Measurements from ENCODE around the gene AFG1L. TPM values are rescaled to one million over a fixed set of nuclear protein-coding genes. Genes with fewer than 3 reads are reported as not detected.

The AFG1L gene
- total RNA-seq, 1 experiment from 2014 or later = 7.1 TPM

DNA sequence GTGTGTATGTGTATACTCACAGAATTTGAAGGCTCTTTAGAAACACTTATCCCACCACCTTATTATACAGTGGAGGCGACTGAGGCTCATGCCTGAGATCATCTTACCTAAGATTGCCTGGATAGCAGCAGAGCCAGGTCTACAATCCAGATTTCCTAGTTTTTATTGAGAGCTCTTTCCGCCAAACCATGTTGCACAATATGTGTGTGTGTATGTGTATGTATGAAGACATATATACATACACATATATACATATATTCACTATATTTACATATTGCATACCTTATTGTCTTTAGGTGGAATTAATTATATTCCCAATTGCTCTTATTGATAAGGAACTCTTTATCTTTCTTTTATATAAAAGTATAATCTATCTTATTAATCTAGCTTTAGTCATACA, 130.6 kb downstream of the AFG1L start:
- intact Hi-C loops (cut with micrococcal nuclease; ENCODE audit: unreplicated experiment) = no loop called here
- Mint-ChIP-seq H3K9me3 (ENCODE audit: low read depth, unreplicated experiment) (peaks cover 2% of the 10 kb centered on the region), H3K27me3 (ENCODE audit: unreplicated experiment) (no peaks in the 10 kb centered on the region), H3K36me3 (ENCODE audit: insufficient read depth, unreplicated experiment) (no peaks in the 10 kb centered on the region), H3K4me1 (ENCODE audit: low read depth, unreplicated experiment) (no peaks in the 10 kb centered on the region), H3K4me3 (ENCODE audit: low read depth, unreplicated experiment) (no peak overlapping the region), H3K27ac (ENCODE audit: unreplicated experiment) (no peak overlapping the region)
- no TSS peak for BruUV-seq (replicated peaks)
- TF ChIP-seq, protein P1, sequence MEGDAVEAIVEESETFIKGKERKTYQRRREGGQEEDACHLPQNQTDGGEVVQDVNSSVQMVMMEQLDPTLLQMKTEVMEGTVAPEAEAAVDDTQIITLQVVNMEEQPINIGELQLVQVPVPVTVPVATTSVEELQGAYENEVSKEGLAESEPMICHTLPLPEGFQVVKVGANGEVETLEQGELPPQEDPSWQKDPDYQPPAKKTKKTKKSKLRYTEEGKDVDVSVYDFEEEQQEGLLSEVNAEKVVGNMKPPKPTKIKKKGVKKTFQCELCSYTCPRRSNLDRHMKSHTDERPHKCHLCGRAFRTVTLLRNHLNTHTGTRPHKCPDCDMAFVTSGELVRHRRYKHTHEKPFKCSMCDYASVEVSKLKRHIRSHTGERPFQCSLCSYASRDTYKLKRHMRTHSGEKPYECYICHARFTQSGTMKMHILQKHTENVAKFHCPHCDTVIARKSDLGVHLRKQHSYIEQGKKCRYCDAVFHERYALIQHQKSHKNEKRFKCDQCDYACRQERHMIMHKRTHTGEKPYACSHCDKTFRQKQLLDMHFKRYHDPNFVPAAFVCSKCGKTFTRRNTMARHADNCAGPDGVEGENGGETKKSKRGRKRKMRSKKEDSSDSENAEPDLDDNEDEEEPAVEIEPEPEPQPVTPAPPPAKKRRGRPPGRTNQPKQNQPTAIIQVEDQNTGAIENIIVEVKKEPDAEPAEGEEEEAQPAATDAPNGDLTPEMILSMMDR (IDR thresholded peaks at IDR 0.05; ENCODE audit: unreplicated experiment) = no peak
- CTCF ChIA-PET = no interaction called here
- DNase-seq = no peak

DNA sequence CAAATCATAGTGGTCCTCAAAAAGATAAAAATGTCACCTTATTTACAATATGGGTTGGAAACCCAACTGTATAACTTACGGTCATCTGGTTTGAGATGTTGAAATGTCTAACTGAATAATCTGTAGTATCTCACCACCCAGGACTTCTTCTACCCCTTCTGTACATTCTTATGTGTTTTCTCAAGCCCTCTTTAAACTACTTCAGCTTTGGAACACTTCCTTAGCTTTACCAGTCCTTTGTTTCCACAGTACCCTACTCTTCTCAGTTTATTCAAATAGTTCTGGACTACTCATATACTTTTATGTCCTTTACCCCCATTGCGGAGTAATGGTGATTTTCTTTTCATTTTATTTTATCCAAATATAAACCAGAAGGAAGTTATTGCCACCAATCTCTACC, 137.3 kb downstream of the AFG1L start:
- H3K27me3 Mint-ChIP-seq (ENCODE audit: unreplicated experiment) = no peaks in the 10 kb centered on the region

DNA sequence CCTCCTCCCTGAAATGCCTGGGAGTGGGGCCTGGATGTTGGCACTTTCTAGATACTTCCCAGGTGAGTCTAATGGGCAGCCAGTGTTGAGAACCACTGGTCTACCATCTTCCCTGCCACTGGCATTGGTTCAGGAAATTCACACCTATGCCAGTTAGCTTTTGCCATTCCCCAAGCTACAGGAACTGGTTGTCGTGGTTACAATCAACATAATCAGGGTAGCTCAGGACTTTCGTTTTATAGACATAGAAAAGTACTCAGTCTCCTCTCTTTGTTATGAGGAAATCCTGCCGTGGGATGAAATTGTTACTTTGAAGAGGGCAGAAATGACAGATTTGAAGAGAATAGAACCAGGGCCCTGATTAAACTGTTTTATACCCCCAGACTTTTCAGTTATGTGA, 137.9 kb downstream of the AFG1L start:
- TF ChIP-seq, protein P1 (IDR thresholded peaks at IDR 0.05; ENCODE audit: unreplicated experiment) = no peak
- Mint-ChIP-seq H3K4me3 (ENCODE audit: low read depth, unreplicated experiment) (no peak overlapping the region), H3K4me1 (ENCODE audit: low read depth, unreplicated experiment) (no peaks in the 10 kb centered on the region), H3K9me3 (ENCODE audit: low read depth, unreplicated experiment) (peaks cover 2% of the 10 kb centered on the region), H3K27ac (ENCODE audit: unreplicated experiment) (no peak overlapping the region), H3K36me3 (ENCODE audit: insufficient read depth, unreplicated experiment) (no peaks in the 10 kb centered on the region), H3K27me3 (ENCODE audit: unreplicated experiment) (no peaks in the 10 kb centered on the region)
- intact Hi-C loops (cut with micrococcal nuclease; ENCODE audit: unreplicated experiment) = no loop called here
- no TSS peak for BruUV-seq (replicated peaks)
- CTCF ChIA-PET = no interaction called here
- no peak for DNase-seq

More for the DNA sequence above, 137.3 kb downstream of the AFG1L start:
- no peak overlapping the region for H3K4me3 Mint-ChIP-seq (ENCODE audit: low read depth, unreplicated experiment)
- no peaks in the 10 kb centered on the region for H3K4me1 Mint-ChIP-seq (ENCODE audit: low read depth, unreplicated experiment)
- no TSS peak for BruUV-seq (replicated peaks)
- no peak overlapping the region for H3K27ac Mint-ChIP-seq (ENCODE audit: unreplicated experiment)
- intact Hi-C loops (cut with micrococcal nuclease; ENCODE audit: unreplicated experiment) = no loop called here
- TF ChIP-seq, protein P1 (IDR thresholded peaks at IDR 0.05; ENCODE audit: unreplicated experiment) = no peak
- DNase-seq = no peak
- CTCF ChIA-PET = no interaction called here
- peaks cover 2% of the 10 kb centered on the region for H3K9me3 Mint-ChIP-seq (ENCODE audit: low read depth, unreplicated experiment)
- no peaks in the 10 kb centered on the region for H3K36me3 Mint-ChIP-seq (ENCODE audit: insufficient read depth, unreplicated experiment)

DNA sequence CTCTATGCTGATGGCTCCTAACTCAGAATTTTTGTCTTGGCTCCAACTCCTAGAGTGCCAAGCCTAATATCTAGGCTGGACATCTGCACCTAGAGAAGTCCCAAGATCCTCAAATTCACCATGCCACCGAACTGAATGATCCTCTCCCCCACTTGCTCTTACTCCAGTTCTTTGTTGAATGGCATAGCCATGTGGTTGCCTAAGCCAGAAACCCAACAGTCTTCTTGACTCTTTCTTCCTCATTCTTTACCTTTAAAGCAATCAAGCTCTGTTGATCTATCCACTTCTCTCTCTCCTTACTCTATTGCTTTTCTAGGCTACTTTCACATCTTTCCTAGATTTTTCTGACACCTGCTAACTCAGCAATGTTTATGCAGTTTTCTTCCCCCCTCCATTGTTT, 139.4 kb downstream of the AFG1L start:
- H3K36me3 Mint-ChIP-seq (ENCODE audit: insufficient read depth, unreplicated experiment) = no peaks in the 10 kb centered on the region
- no peak for DNase-seq
- H3K27ac Mint-ChIP-seq (ENCODE audit: unreplicated experiment) = no peak overlapping the region
- CTCF ChIA-PET = interaction anchor here (1.0 kb wide), 1 partner anchor 12 kb away, joined by 4 read pairs; no protein-coding TSS in a partner anchor
- BruUV-seq (replicated peaks) = no TSS peak
- no peaks in the 10 kb centered on the region for H3K27me3 Mint-ChIP-seq (ENCODE audit: unreplicated experiment)
- no peak overlapping the region for H3K4me3 Mint-ChIP-seq (ENCODE audit: low read depth, unreplicated experiment)
- intact Hi-C loops (cut with micrococcal nuclease; ENCODE audit: unreplicated experiment) = no loop called here
- H3K9me3 Mint-ChIP-seq (ENCODE audit: low read depth, unreplicated experiment) = no peaks in the 10 kb centered on the region
- TF ChIP-seq, protein P1 (IDR thresholded peaks at IDR 0.05; ENCODE audit: unreplicated experiment) = no peak
- H3K4me1 Mint-ChIP-seq (ENCODE audit: low read depth, unreplicated experiment) = no peaks in the 10 kb centered on the region

All from Calu3 (cell line).